ENCODE results near the gene BMP6.

The BMP6 gene

GRCh38 chr6:7917729-7918128, 191.8 kb downstream of the BMP6 start:
- TF ChIP-seq, protein P1, sequence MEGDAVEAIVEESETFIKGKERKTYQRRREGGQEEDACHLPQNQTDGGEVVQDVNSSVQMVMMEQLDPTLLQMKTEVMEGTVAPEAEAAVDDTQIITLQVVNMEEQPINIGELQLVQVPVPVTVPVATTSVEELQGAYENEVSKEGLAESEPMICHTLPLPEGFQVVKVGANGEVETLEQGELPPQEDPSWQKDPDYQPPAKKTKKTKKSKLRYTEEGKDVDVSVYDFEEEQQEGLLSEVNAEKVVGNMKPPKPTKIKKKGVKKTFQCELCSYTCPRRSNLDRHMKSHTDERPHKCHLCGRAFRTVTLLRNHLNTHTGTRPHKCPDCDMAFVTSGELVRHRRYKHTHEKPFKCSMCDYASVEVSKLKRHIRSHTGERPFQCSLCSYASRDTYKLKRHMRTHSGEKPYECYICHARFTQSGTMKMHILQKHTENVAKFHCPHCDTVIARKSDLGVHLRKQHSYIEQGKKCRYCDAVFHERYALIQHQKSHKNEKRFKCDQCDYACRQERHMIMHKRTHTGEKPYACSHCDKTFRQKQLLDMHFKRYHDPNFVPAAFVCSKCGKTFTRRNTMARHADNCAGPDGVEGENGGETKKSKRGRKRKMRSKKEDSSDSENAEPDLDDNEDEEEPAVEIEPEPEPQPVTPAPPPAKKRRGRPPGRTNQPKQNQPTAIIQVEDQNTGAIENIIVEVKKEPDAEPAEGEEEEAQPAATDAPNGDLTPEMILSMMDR (IDR thresholded peaks at IDR 0.05; ENCODE audit: low read length, missing control alignments), result no peak
- H3K4me3 ChIP-seq (replicated peaks; ENCODE audit: low read depth, low read length), result no peak overlapping the region
- no peak for DNase-seq (ENCODE audit: low read depth)

DNA sequence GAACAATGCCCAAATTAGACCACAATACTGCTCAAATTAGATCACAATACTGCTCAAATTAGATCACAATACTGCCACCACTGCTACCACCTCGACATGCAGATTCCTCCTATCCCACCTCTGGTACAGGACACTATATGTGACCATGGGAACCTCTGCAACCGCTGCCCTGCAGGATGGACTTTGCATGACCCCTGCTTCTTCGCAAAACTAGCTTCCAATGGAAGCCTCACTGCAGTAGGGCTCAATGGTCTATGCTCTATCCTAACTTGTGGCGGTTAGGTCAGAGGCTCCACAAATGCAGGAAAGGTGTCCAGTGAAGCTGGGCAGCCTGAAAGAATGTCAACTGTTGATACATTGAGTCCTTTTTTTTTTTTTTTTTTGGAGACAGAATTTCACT, 192.5 kb downstream of the BMP6 start:
- no peak overlapping the region for H3K4me3 ChIP-seq (replicated peaks; ENCODE audit: low read depth, low read length)
- TF ChIP-seq, protein P1 (IDR thresholded peaks at IDR 0.05; ENCODE audit: low read length, missing control alignments), result no peak
- no peak for DNase-seq (ENCODE audit: low read depth)

DNA sequence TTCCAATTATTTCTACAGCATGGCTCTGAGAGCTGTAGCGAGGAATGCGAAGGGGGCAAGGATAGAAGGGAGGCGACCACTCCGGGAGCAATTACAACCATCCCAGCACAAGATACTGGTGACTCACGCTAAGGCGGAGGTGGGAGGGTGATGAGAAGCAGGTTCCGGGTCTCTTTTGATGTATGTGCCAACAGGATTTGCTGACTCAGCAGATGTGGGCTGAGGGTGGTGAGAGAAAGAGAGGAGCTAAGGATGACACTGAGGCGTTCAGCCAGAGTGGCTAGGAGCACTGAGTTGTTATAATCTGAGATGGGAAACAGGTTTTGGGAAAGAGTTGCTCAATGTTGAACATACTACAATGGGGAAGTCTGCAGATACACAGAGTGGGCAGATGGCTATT, 194.0 kb downstream of the BMP6 start:
- no peak overlapping the region for H3K4me3 ChIP-seq (replicated peaks; ENCODE audit: low read depth, low read length)
- TF ChIP-seq, protein P1 (IDR thresholded peaks at IDR 0.05; ENCODE audit: low read length, missing control alignments), result no peak
- DNase-seq (ENCODE audit: low read depth), result peak; percentile 90

- H3K4me3 ChIP-seq (replicated peaks; ENCODE audit: low read depth, low read length), result no peak overlapping the region
- TF ChIP-seq, protein P1 (IDR thresholded peaks at IDR 0.05; ENCODE audit: low read length, missing control alignments), result no peak
- no peak for DNase-seq (ENCODE audit: low read depth)
Measured at GRCh38 chr6:7920425-7920824, 194.5 kb downstream of the BMP6 start.

DNA sequence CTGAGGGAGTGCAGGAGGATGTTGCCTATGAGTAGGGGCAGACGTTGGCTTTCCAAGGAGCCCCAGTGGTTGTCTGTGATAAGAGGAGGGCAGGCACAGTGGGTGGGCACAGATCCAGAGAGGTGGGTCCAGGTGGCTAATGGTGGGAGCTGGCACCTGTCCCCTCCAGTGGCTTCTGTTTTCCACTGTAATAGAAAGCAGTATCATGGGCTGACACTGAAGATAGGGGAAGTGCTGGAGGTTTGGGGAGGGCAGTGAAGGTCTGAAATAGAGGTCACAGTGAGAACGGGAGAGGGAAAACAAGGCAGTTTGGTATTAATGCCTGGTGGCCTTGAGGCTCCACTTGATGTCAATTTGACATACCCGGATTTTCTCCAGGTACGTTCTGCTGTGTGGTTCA, 195.1 kb downstream of the BMP6 start:
- no peak for DNase-seq (ENCODE audit: low read depth)
- H3K4me3 ChIP-seq (replicated peaks; ENCODE audit: low read depth, low read length), result no peak overlapping the region
- TF ChIP-seq, protein P1 (IDR thresholded peaks at IDR 0.05; ENCODE audit: low read length, missing control alignments), result no peak

GRCh38 chr6:7921632-7922092, 195.8 kb downstream of the BMP6 start:
- DNase-seq (ENCODE audit: low read depth), result peak; percentile 79
- TF ChIP-seq, protein P1 (IDR thresholded peaks at IDR 0.05; ENCODE audit: low read length, missing control alignments), result no peak
- H3K4me3 ChIP-seq (replicated peaks; ENCODE audit: low read depth, low read length), result no peak overlapping the region

DNA sequence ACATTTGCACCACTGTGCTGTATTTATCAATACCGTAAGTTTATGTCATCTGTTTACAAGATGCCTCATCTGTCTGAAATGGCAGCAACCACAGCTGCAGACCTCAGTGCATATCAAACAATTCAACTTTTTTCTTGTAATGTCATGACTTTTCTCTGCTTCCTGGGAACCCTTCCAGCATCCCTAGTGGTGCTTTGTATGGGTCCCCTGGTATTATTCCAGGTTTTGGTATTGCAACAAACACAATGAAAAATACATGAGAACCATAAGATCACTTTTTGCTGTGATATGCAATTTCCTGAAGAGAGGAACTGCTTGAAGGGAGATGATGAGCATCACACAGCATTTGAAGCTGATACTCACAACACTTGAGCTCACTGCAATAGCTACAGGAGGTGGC, 196.7 kb downstream of the BMP6 start:
- no peak overlapping the region for H3K4me3 ChIP-seq (replicated peaks; ENCODE audit: low read depth, low read length)
- TF ChIP-seq, protein P1 (IDR thresholded peaks at IDR 0.05; ENCODE audit: low read length, missing control alignments), result peak; percentile 17
- DNase-seq (ENCODE audit: low read depth), result peak; percentile 91

Measured in fibroblast of pulmonary artery (primary cell).